Kasumi-1 (cell line): ENCODE results near the gene TMEM140.
"Not testable (repeated sequence)": the region's sequence is repeated elsewhere in the genome, so short reads cannot be mapped to it uniquely, and the experiment has no call there.

Source experiments
- DNase-seq, 2 experiments: peaks; one replicate each; lab custom pipeline; 2025; lab: John Stamatoyannopoulos, UW

Gene TMEM140

DNA sequence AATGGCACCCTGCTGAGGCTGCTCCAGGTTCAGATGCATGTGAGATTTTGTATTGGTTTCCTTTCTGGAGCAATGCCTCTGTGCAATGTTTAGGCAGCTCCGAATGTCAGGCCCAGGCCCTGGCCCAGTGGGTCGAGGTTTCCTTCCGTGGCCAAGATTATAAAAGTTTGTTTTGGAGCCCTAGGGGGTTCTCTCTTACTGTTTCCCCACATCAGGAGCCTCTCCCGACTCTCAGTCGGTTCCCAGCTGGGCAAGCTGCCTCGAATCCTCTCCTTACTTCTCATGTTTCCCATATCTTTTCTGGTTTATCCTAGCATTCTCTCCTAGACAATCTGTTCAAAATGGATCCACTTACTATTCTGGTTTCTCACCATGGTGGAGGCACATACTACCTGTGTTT, 11.0 kb downstream of the TMEM140 start:
- no peak for DNase-seq

- no peak for DNase-seq
These were observed 11.7 kb downstream of the TMEM140 start for GRCh38 chr7:135159359-135160085.

DNA sequence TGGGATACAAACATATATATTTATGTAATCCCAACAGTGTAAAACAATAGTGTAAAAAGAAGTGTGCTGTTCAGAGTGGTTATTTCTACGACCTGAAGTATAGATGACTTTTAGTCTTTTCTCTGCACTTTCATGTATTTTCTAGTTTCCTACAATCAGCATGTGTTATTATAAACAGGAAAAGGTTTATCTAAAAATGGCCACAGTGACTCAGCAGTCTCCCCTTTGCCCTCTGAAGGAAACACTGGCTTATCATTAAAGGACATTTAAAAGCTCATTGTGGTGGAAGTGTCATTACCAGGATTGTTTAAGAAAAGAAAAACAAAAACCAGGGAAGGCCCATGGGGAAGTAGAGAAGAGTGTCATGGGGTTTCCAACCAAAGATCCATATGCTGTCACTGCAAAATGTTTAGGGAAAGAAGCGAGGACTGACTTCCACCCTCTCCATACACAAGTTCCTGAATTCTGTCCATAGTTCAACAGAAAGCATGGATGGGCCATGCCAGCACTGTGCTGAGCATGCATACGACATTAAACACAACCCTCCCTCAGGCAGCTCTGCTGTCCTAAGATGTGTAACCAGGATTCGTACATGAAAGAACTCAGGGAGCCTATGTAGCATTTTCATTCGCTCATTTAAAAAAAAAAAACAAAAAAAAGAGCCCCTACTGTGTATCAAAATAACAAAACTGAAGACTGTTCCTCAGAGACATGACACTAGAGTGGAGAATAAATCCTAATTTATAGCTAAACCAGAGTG, 12.4 kb downstream of the TMEM140 start:
- DNase-seq, result peak in 1 of 2 experiments; percentile 19

DNA sequence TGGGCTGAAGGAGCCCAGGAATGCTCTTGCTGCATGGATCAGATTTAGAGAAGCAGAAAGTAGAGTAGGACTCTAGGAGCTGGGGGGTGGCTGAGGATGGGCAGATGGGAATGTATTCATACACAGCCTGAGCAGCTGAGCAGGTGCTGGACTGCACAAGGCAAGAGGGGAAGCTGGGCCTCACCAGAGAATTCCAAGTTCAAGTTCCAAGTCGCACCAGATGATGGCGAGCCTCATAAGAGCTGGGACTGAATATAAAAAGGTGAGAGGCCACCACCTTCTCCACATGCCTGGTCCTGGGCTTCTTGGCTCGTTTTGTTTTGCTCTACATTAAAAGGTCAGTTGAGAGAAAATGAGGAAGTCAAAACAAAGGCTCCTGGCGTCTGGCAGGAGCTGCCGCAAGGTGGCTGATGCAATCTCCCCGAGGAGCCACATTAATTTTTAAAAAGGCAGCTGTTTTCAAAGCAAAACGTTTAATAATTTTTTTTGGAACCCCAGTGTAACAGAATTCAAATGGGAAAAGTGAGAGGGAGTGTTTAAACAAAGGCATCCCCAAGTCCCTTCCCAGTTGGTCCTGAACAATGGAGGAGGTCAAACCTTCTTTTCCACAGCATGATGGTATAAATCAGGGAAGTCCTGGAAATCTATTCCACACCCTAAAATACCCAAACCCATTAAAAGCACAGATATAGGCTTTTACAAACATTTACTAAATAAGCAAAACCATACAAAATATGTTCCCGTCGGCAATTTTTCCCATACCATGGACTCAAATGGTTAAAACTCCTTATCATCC, 13.2 kb downstream of the TMEM140 start:
- peak; percentile 69 to 77 for DNase-seq

- no peak for DNase-seq
These were observed 13.8 kb downstream of the TMEM140 start for GRCh38 chr7:135161669-135162068.

- DNase-seq, result no peak
These were observed 14.6 kb downstream of the TMEM140 start for GRCh38 chr7:135162382-135163001.

DNA sequence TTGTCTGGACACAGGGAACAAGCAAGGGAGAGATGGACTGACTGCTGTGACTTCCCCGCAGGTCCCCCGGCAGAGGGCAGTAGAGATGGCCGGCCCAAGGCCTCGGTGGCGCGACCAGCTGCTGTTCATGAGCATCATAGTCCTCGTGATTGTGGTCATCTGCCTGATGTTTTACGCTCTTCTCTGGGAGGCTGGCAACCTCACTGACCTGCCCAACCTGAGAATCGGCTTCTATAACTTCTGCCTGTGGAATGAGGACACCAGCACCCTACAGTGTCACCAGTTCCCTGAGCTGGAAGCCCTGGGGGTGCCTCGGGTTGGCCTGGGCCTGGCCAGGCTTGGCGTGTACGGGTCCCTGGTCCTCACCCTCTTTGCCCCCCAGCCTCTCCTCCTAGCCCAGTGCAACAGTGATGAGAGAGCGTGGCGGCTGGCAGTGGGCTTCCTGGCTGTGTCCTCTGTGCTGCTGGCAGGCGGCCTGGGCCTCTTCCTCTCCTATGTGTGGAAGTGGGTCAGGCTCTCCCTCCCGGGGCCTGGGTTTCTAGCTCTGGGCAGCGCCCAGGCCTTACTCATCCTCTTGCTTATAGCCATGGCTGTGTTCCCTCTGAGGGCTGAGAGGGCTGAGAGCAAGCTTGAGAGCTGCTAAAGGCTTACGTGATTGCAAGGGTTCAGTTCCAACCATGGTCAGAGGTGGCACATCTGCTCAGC, 16.6 kb downstream of the TMEM140 start:
- no peak for DNase-seq

DNA sequence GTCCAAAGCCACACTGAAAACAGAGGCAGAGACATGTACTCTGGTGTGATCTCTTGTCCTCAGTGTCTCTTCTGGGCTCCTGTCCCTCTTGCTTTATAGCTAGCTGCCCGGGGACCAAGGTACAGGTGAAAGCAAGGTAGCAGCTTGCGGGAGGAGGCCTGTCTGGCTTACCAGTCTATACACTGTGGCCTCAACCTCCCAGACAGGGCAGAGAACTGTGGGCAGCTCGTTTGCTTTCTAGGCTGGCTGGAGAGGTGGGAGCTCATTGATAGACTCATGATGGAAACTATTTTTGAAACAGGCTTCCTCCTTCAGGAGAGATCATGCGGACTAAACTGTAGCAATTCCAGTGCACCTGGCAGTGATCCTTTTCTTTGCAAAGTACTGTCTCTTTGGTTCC, 18.0 kb downstream of the TMEM140 start:
- DNase-seq, result no peak

- no peak for DNase-seq
These were observed 18.6 kb downstream of the TMEM140 start for GRCh38 chr7:135166338-135166990.

DNA sequence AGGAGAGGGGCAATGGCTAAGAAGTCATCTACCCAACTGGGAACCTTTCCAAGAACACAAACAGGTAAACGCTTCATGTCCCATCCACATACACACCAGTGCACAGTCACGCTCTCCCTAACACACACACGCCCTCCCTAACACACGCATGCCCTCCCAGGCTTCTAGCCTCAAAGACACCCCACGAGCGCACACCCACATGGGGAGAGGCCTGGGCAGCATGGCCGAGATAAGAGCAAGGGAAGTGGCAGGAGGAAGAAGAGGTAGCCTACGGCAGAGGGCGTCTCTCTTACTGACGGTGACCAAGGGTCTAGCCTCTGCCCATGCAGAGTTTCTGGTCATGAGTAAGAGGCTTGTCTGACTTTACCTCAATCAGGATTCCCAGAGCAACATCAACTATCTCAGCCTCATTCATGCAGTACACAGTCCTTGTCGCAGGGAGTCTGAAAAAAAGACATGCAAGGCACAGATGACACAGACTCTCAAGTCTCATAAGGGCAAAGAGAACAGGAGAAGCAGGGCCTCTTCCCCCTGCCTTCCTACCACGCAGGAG, 19.6 kb downstream of the TMEM140 start:
- DNase-seq, result no peak

DNA sequence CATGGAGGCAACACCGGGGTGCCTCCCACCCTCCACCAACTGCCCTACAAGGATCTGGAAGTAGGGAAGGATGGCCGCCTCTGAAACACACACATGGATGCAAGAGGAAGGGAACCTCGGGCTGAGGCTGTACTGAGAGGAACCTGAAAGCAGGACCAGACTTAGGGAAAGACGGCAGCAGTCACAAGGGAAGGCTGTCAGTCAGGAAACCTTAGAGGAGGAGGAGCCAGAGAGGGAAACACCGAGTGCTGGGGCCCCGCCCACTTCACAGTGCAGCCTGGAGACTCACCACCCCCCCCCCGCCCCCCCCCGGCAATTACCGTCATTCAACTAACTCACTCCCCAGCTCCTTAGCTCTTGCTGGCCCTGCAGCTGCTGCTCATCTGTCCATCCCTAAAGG, 20.1 kb downstream of the TMEM140 start:
- no peak for DNase-seq

- DNase-seq, result no peak
These were observed 20.7 kb downstream of the TMEM140 start for GRCh38 chr7:135168489-135169140.

DNA sequence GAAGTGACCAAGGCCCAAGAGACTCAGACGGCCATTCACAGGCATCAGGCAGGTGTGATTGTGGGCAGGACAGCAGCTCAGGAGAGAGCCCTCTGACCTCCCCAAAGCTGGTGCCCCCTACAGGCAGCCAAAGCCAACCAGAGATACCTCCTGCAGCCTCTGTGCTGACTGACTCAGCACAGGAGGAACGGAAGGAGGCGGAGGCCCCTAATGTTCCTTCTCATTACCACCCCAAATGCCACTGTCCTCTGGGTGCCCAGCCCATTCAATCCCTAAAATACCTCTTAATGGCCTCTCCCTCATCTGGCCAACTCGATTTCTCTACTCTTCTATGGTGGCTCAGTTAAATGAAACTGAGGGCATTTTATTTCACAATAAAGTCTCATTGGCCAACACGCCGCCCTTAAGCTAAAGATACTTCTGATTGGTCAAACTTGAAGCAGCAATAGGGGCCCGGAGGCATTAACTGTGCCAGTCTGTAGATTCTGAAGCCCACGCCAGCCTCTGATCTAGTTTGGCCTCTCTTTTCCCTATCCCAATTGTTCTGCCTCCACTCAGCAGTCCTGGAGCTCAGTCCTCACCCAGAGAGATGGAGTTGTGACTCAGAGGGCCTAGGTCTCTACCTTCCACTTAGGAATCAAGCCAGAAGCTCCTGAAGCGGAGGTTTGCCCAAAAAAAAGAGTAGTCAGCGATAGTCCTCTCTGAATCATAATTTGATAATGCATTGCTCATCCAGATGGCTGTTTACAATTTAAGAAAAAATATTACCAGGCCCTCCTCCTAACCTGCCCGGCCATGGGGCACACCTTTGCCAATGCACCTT, 21.5 kb downstream of the TMEM140 start:
- DNase-seq, result peak; percentile 56 to 71

DNA sequence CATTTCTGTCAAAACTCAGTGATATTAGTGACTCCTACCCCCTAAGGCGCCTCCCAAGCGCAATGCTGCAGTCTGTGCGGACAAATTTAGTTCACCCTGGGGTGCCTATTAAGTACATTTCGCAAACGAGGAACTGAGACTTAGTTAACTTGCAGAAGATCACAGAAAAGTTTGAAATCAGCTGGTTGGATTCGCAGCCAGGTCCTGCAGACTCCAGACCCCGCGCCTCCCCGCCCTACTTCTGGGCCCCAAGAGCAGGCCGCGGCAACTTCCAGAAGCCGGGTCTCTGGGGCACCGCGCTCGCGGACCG, 22.0 kb downstream of the TMEM140 start:
- DNase-seq, result no peak

DNA sequence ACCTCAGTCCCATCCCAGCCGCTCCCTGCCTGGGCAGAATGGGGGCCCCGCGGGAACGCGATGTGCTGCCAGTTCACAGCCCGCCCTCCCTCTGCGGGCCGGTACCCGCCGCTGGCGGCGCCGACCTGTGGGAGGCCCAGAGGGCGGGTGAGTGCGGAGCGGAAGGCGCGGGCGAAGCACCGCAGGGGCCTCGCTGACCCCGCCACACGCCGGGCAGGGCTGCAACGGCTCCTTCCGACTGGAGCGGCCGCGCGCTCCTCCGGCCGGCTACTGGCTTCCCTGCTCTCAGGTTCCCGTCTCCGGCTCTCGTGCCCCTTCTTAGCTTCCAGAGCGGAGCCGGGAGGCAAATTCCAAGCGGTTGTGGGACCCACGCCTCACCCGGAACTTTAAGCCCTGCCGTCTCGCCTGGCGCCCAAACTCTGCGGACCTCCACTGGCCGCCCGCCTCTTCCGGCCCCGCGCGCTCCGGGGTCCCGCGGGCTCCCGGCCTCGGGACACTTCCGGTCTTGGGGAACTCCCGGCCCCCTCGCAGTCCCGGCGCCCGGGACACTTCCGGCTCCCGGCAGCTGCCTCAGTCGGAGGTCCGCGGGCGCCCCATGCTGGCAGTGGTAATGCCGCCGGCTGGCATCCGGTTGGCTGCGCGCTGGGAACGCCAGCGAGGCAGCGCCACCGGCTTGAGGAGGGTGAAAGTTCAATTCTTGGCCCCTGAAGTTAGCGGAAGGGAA, 22.6 kb downstream of the TMEM140 start, which contains the start of gene CYREN:
TSS of gene CYREN (minus strand) at position 434 of the 724 bp plus-strand sequence. CDS start 1,785 bp downstream, outside the sequence.
- peak; percentile 84 to 91 for DNase-seq

GRCh38 chr7:135170998-135171481, 23.2 kb downstream of the TMEM140 start:
- DNase-seq, result not testable (repeated sequence)

- not testable (repeated sequence) for DNase-seq
These were observed 23.9 kb downstream of the TMEM140 start for GRCh38 chr7:135171581-135172291.

DNA sequence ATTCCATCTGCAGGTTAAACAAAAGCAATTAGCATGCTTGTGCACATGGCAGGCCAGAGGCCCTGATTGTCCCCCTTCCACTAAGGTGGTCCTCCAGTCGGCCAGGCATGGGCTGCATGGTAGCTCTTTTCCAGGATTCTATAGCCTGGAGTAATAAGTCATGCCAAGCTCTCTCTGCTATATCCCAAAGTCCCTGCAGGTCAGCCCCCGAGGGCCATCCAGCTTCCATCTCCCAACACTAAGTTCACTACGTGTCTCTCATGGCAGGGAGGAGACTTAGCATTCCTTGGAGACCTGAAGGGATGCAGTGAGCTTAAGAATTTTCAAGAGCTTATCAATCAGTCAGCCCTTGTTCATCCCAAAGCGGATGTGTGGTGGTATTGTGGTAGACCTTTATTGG, 26.0 kb downstream of the TMEM140 start:
- DNase-seq, result not testable (repeated sequence)
